K562 (cell line): ENCODE measurements around the gene KIF5C.

Experiments used
- BRD4 ChIP-seq: fragments of 200-600 bp; sonication (generic); IDR thresholded peaks from 2 replicates; pipeline ENCODE4 v1.6.1; 2017; ENCODE audit warnings: inconsistent platforms
- FOXP1 ChIP-seq: sonication (generic); formaldehyde crosslinking; IDR thresholded peaks from 2 replicates; pipeline ENCODE4 v1.8.0; 2022; ENCODE audit warnings: mild to moderate bottlenecking, missing genetic modification reagents
- SAP30 ChIP-seq: fragments of 200-600 bp; sonication (generic); IDR thresholded peaks from 2 replicates; pipeline ENCODE4 v1.6.1; 2012; ENCODE audit warnings: borderline replicate concordance, low read depth, mild to moderate bottlenecking, moderate library complexity, low read length, control low read depth, inconsistent platforms; ENCODE audit not compliant: insufficient read depth, poor library complexity, severe bottlenecking
- SIX5 ChIP-seq, 2 experiments: IDR thresholded peaks; 2 replicates each; pipeline ENCODE4 v1.6.1; 2011; ENCODE audit warnings: low read length in 2 of 2, borderline replicate concordance in 1 of 2, low read depth in 1 of 2, mild to moderate bottlenecking in 1 of 2, moderate library complexity in 1 of 2; ENCODE audit not compliant: insufficient read depth in 1 of 2
- SMAD4 ChIP-seq: fragments of 250-450 bp; sonication (Bioruptor Pico); conservative IDR thresholded peaks from 2 replicates; pipeline ENCODE4 v1.8.0; 2021; ENCODE audit warnings: inconsistent platforms, mild to moderate bottlenecking, moderate library complexity
- SNIP1 ChIP-seq: fragments of 450-650 bp; IDR thresholded peaks from 2 replicates; pipeline ENCODE4 v1.7.1; 2017; ENCODE audit warnings: low read depth, mild to moderate bottlenecking
- SP1 ChIP-seq: sonication (generic); formaldehyde crosslinking; IDR thresholded peaks from 2 replicates; pipeline ENCODE4 v1.8.1; 2022; ENCODE audit warnings: mild to moderate bottlenecking, missing genetic modification reagents
- TEAD4 ChIP-seq, 2 experiments: sonication (generic) in 1 of 2; formaldehyde crosslinking in 1 of 2; IDR thresholded peaks; 2 replicates each; pipeline versions ENCODE4 v1.6.1 to v1.8.0; 2012 to 2022; ENCODE audit warnings: borderline replicate concordance in 1 of 2, inconsistent platforms in 1 of 2, low read length in 1 of 2, mild to moderate bottlenecking in 1 of 2, missing genetic modification reagents in 1 of 2
- ZNF184 ChIP-seq: sonication (generic); formaldehyde crosslinking; IDR thresholded peaks from 2 replicates; pipeline ENCODE4 v1.5.0; 2020; ENCODE audit warnings: missing genetic modification reagents
- TF ChIP-seq, protein P1 (sequence below): fragments of 450-650 bp; IDR thresholded peaks from 2 replicates; pipeline ENCODE4 v1.6.1; 2017; ENCODE audit warnings: antibody characterized with exemption
- TF ChIP-seq, protein P2 (sequence below): fragments of 250-450 bp; sonication (Bioruptor Pico); IDR thresholded peaks from 2 replicates; pipeline ENCODE4 v1.8.0; 2022; ENCODE audit warnings: moderate library complexity, mild to moderate bottlenecking, inconsistent platforms
- TF ChIP-seq, protein P3 (sequence below), 3 experiments: IDR thresholded peaks in 2 of 3; conservative IDR thresholded peaks in 1 of 3; 2 replicates each; pipeline ENCODE4 v1.5.1; 2011 to 2012; ENCODE audit warnings: low read length in 3 of 3, mild to moderate bottlenecking in 3 of 3, control low read depth in 2 of 3, improper control_type of control experiment in 1 of 3, inconsistent platforms in 1 of 3, low read depth in 1 of 3, mixed read lengths in 1 of 3, moderate library complexity in 1 of 3; ENCODE audit not compliant: insufficient read depth in 2 of 3
- TF ChIP-seq, protein P4 (sequence below): fragments of 450-650 bp; conservative IDR thresholded peaks from 2 replicates; pipeline ENCODE4 v1.6.1; 2016; ENCODE audit warnings: missing genetic modification characterization, low read depth, mild to moderate bottlenecking, control low read depth, missing compliant biosample characterization

DNA sequence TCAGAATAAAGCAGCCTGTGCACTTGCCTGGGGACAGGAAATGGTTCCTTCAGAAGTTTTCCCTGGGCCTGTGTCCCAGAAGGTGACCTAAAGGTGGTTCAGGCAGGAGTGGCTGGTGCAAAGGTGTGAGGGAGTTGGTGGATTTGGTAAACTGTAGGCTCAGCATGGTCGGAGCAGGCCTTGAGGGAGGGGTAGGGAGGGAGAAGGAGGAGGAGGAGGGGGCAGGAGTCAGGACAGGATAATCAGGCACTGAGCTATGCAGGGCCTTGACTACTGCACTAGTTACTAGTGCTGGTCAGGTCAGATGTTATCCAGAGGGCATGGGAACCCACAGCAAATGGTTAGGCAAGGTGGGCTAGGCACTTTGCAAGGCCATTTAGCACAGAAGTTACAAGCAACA is 184.8 kb downstream of the KIF5C start:
- TF ChIP-seq, protein P1, sequence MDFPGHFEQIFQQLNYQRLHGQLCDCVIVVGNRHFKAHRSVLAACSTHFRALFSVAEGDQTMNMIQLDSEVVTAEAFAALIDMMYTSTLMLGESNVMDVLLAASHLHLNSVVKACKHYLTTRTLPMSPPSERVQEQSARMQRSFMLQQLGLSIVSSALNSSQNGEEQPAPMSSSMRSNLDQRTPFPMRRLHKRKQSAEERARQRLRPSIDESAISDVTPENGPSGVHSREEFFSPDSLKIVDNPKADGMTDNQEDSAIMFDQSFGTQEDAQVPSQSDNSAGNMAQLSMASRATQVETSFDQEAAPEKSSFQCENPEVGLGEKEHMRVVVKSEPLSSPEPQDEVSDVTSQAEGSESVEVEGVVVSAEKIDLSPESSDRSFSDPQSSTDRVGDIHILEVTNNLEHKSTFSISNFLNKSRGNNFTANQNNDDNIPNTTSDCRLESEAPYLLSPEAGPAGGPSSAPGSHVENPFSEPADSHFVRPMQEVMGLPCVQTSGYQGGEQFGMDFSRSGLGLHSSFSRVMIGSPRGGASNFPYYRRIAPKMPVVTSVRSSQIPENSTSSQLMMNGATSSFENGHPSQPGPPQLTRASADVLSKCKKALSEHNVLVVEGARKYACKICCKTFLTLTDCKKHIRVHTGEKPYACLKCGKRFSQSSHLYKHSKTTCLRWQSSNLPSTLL, result no peak
- TF ChIP-seq SIX5 (IDR thresholded peaks at IDR 0.05; ENCODE audit: borderline replicate concordance in 1 of 2, insufficient read depth in 1 of 2, low read depth in 1 of 2, low read length in 2 of 2) (no peak), BRD4 (no peak), ZNF184 (CRISPR knock-in tag) (no peak), TEAD4 (IDR thresholded peaks at IDR 0.05; ENCODE audit: low read length) (no peak), TEAD4 (CRISPR knock-in tag; IDR thresholded peaks at IDR 0.05; ENCODE audit: borderline replicate concordance) (no peak), SAP30 (no peak), SP1 (CRISPR knock-in tag) (no peak), SNIP1 (no peak), SMAD4 (CRISPR knock-in tag) (no peak), FOXP1 (CRISPR knock-in tag) (no peak)
- TF ChIP-seq, protein P2, sequence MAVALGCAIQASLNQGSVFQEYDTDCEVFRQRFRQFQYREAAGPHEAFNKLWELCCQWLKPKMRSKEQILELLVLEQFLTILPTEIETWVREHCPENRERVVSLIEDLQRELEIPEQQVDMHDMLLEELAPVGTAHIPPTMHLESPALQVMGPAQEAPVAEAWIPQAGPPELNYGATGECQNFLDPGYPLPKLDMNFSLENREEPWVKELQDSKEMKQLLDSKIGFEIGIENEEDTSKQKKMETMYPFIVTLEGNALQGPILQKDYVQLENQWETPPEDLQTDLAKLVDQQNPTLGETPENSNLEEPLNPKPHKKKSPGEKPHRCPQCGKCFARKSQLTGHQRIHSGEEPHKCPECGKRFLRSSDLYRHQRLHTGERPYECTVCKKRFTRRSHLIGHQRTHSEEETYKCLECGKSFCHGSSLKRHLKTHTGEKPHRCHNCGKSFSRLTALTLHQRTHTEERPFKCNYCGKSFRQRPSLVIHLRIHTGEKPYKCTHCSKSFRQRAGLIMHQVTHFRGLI (CRISPR knock-in tag), result no peak
- TF ChIP-seq, protein P3, sequence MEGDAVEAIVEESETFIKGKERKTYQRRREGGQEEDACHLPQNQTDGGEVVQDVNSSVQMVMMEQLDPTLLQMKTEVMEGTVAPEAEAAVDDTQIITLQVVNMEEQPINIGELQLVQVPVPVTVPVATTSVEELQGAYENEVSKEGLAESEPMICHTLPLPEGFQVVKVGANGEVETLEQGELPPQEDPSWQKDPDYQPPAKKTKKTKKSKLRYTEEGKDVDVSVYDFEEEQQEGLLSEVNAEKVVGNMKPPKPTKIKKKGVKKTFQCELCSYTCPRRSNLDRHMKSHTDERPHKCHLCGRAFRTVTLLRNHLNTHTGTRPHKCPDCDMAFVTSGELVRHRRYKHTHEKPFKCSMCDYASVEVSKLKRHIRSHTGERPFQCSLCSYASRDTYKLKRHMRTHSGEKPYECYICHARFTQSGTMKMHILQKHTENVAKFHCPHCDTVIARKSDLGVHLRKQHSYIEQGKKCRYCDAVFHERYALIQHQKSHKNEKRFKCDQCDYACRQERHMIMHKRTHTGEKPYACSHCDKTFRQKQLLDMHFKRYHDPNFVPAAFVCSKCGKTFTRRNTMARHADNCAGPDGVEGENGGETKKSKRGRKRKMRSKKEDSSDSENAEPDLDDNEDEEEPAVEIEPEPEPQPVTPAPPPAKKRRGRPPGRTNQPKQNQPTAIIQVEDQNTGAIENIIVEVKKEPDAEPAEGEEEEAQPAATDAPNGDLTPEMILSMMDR (IDR thresholded peaks at IDR 0.05 in 2 of 3, conservative IDR thresholded peaks at IDR 0.05 in 1 of 3; ENCODE audit: insufficient read depth in 2 of 3, low read depth in 1 of 3, low read length in 3 of 3), result no peak
- TF ChIP-seq, protein P4, sequence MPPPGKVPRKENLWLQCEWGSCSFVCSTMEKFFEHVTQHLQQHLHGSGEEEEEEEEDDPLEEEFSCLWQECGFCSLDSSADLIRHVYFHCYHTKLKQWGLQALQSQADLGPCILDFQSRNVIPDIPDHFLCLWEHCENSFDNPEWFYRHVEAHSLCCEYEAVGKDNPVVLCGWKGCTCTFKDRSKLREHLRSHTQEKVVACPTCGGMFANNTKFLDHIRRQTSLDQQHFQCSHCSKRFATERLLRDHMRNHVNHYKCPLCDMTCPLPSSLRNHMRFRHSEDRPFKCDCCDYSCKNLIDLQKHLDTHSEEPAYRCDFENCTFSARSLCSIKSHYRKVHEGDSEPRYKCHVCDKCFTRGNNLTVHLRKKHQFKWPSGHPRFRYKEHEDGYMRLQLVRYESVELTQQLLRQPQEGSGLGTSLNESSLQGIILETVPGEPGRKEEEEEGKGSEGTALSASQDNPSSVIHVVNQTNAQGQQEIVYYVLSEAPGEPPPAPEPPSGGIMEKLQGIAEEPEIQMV (tag), result no peak
